Mucosa of descending colon (tissue), 3 donors: ENCODE results near the gene STK32A. TPM values are rescaled to one million over a fixed set of nuclear protein-coding genes. Genes with fewer than 3 reads are reported as not detected.

Experiments
- ATAC-seq: fragments of 200-7000 bp; cut with Tn5 transposase; one replicate; pipeline ENCODE4 v1.9.1; 2020; ENCODE audit warnings: mild to moderate bottlenecking, moderate library complexity
- DNase-seq, 3 donors: peaks; one replicate each; pipeline ENCODE4 v3.0.0-alpha.2; 2020
- H3K36me3 ChIP-seq: fragments of 200-600 bp; one replicate; pipeline ENCODE4 v1.8.0; 2021; ENCODE audit warnings: low read depth, mild to moderate bottlenecking
- H3K4me1 ChIP-seq: fragments of 200-600 bp; one replicate; pipeline ENCODE4 v1.8.0; 2021; ENCODE audit warnings: low read depth, mild to moderate bottlenecking
- H3K4me3 ChIP-seq: fragments of 200-600 bp; one replicate; pipeline ENCODE4 v1.8.0; 2021; ENCODE audit warnings: mild to moderate bottlenecking
- H3K9me3 ChIP-seq: fragments of 200-600 bp; one replicate; pipeline ENCODE4 v1.8.0; 2021; ENCODE audit warnings: mild to moderate bottlenecking
- CTCF ChIP-seq: fragments of 200-600 bp; IDR thresholded peaks from one replicate; pipeline ENCODE4 v1.8.0; 2022; ENCODE audit warnings: antibody characterized with exemption, mild to moderate bottlenecking
- intact Hi-C, 2 donors: fragments of 100-400 bp; cut with DNase I in 1 of 2; cut with micrococcal nuclease in 1 of 2; formaldehyde crosslinking; loops; one replicate each; pipeline versions ENCODE4 v1.11.0 to v1.11.1; 2022; cut with DNase I, micrococcal nuclease
- total RNA-seq, 3 donors: library from RNA; stranded (reverse); fragmentation: NEBNext Ultra II Directional in 2 of 3; extraction: Animal tissue kit (Norgen Biotek cat#: 25700) in 2 of 3; gene quantifications; one replicate each; pipeline versions ENCODE4 v1.2.1 to v1.2.4, GENCODE V29; 2021 to 2023
- donor health status: DM: no; HTN: no; CAD: no; lungs with moderate emphysema.
- donor health status: DM: no; HTN: no; CAD: no.
- donor health status: DM: no; HTN: yes; CAD: no.

Gene STK32A
- total RNA-seq, 3 donors from 2014 or later: 0.43 to 4.0 (median 0.65) TPM

GRCh38 chr5:147303976-147304375 is 69.2 kb downstream of the STK32A start:
- no peak for TF ChIP-seq CTCF
- H3K4me3 ChIP-seq: no peak overlapping the region
- H3K36me3 ChIP-seq: no peaks in the 10 kb centered on the region
- DNase-seq (no peak), ATAC-seq (peak; percentile 73)
- no peaks in the 10 kb centered on the region for H3K4me1 ChIP-seq
- no peaks in the 10 kb centered on the region for H3K9me3 ChIP-seq
- intact Hi-C loops: no loop called here

DNA sequence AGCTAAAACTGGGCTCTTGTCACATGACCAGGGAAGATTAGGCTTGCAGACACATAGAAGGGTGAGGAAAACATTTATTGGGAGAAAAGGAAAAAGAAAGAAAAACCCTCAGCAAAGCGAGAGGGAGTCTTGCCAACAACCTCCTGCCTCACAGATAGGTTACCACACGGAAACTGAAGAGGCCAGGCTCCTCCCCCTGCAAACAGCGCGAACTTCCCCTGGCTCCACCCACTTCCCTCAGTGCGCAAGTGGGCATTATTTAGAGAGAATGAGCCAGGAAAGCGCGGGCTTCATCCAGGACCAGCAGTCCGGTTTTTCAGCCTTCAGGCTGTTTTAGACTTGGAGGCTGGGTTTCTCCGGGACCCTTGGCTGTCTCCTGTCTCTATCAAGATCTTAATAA is 70.3 kb downstream of the STK32A start:
- H3K4me3 ChIP-seq: no peak overlapping the region
- no peaks in the 10 kb centered on the region for H3K9me3 ChIP-seq
- ATAC-seq (no peak), DNase-seq (no peak)
- no peaks in the 10 kb centered on the region for H3K4me1 ChIP-seq
- no peak for TF ChIP-seq CTCF
- H3K36me3 ChIP-seq: no peaks in the 10 kb centered on the region
- intact Hi-C loops: no loop called here

- Histone ChIP-seq H3K4me3 (no peak overlapping the region), H3K36me3 (no peaks in the 10 kb centered on the region), H3K9me3 (no peaks in the 10 kb centered on the region), H3K4me1 (peaks cover 3% of the 10 kb centered on the region)
- DNase-seq (no peak), ATAC-seq (no peak)
- no peak for TF ChIP-seq CTCF
- intact Hi-C loops: no loop called here
Measured at GRCh38 chr5:147306351-147306750, 71.5 kb downstream of the STK32A start.

DNA sequence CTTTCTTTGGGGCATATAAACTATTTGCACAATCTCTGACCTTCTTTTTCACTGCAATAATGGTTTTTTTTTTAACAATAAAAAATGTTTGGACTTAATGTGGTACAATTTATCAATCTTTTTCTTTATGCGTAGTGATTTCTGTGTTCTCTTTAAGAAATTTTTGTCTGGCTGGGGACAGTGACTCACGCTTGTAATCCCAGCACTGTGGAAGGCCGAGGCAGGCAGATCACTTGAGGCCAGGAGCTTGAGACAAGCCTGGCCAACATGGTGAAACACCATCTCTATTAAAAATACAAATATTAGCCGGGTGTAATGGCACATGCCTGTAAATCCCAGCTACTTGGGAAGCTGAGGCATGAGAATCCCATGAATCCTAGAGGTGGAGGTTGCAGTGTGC is 72.3 kb downstream of the STK32A start:
- Histone ChIP-seq H3K4me3 (no peak overlapping the region), H3K9me3 (no peaks in the 10 kb centered on the region), H3K36me3 (no peaks in the 10 kb centered on the region), H3K4me1 (peaks cover 3% of the 10 kb centered on the region)
- DNase-seq (no peak), ATAC-seq (no peak)
- TF ChIP-seq CTCF: no peak
- intact Hi-C loops: no loop called here

DNA sequence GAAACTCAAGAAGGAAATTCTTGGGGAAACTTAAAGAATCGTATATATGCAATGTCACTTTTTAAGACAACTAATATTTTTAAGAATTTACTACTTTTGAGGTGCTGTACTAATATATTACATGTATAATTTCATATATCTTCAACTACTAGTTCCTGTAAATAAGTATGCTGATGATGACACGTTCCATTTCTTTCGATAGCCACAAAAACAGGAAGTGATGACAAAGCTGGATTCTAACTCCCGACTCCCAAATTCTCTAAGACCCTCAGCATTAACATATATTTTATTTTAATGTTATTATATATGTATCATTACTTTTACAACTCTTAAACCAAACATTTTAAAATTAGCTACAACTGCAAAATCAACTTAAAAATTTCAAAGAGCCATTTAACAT is 74.8 kb downstream of the STK32A start:
- intact Hi-C loops: no loop called here
- no peak for ATAC-seq
- no peak overlapping the region for H3K4me3 ChIP-seq
- DNase-seq: no peak
- no peaks in the 10 kb centered on the region for H3K9me3 ChIP-seq
- no peak for TF ChIP-seq CTCF
- H3K36me3 ChIP-seq: no peaks in the 10 kb centered on the region
- peaks cover 3% of the 10 kb centered on the region for H3K4me1 ChIP-seq

GRCh38 chr5:147310059-147310704 is 75.4 kb downstream of the STK32A start:
- Histone ChIP-seq H3K4me1 (peaks cover 3% of the 10 kb centered on the region), H3K36me3 (no peaks in the 10 kb centered on the region), H3K9me3 (no peaks in the 10 kb centered on the region), H3K4me3 (no peak overlapping the region)
- DNase-seq: peak; percentile 87 to 88 (median 88)
- ATAC-seq: peak; percentile 100
- intact Hi-C loops: no loop called here
- TF ChIP-seq CTCF: no peak
